HG03342 (cell line): ENCODE results near the gene COTL1.
"Not testable (repeated sequence)": the region's sequence is repeated elsewhere in the genome, so short reads cannot be mapped to it uniquely, and the experiment has no call there.

Experiments used
- ATAC-seq: cut with Tn5 transposase; IDR thresholded peaks from one replicate; pipeline ENCODE4 v1.9.1; 2021; ENCODE audit warnings: mild to moderate bottlenecking, moderate library complexity; ENCODE audit not compliant: unreplicated experiment

The COTL1 gene

DNA sequence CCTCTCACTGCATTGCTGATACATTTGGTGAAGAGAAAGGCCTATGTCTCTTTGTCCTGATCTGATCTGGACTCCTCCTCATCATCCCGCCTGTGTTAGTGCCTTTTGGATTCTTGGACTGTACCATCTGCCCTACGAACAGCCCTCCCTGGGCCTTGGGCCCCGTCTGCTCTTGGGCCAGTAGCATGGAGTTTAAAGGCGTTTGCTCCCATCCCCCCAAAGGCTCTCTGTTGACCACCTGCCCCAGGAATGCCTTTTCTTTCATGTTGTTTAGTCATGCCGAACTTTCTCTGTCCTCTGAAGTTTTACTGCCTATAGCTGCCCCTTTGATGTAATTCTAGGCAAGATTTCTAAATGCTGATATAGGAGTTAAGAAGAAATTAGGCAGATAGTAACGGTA is 82.5 kb downstream of the COTL1 start:
- ATAC-seq = no peak

DNA sequence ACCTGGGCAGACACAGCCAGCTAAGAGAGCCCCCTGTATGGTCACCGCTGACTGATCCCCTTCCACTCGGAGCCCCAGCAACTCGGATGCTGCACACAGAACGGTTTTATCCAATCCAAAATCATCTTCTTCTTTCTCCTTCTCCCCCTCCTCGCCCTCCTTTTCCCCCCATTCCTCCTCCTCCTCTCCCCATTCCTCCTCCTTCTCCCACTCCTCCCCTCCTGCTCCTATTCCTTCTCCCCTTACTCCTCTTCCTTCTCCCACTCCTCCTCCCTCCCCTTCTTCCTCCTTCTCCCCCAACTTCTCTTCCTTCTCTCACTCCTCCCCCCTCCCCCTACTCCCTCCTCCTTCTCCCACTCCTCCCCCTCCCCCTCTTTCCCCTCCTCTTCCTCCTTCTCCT is 83.1 kb downstream of the COTL1 start:
- ATAC-seq = no peak

DNA sequence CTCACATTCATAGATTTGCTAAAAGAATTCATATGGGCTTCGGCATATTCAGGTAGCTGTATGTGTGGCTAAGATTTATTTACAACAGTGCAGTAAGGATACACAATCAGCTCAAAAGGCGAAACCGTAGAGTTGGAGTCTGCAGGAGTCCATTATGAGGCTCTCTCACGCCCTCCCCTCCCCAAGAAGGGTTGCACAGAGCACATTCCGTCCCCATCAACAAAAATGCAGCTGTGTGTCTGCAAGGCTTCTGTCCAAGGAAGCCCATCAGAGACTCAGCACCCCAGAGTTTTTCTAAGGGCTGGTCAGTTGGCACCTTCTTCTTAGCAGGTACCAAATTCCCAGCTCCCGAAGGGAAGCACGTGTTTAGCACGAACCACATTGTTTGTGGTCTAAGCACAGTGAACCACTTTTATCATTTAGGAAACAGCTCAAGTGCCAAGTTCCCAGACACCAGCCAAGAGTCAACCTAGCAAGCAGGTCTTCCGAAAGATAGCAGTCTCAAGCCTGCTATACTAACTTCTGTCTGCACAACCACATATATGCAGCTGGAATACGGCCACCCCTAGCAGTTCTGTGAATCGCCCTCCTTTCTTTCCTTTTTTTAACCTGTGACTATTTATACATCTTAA is 84.9 kb downstream of the COTL1 start:
- no peak for ATAC-seq

DNA sequence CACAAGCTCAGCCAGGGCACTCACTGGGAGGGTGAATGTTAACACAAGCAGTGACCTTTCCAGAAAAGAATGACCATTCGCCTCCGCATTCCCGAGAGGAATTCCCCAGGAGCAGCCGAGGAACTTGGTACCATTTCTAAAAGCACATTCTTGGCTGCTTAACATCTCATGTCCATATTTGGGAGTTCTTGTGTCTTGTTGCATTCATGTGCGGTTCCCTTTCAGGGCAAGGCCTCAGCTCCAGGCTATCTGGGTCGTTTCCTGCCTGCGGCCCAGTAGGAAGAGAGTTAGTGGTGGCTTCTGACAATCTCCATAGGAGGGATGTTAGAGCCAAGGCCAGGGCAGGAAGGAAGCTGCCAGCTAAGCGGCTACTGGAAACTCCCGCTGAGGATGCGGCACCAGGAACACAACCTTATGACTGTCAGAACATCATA is 85.6 kb downstream of the COTL1 start:
- ATAC-seq = no peak

DNA sequence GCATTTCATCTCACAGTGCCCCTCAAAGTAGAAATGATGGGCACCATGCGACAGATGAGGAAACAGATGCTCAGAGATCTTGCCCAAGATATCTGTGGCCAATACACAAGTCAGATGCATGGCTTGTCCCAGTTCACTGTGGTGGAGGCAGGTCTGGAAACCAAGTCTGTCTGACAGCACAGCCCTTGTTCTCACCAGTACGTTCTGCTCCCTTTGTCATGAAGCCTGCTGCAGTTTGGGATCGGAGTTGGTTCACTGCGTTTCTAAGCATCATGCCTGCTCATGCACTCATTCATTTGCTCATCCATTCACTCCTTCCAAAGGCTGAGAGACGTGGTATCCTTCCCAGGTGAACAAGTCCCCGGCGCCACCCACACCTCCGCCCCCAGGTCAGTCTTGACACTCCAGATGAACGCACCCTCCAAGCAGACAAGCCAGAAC is 86.2 kb downstream of the COTL1 start:
- ATAC-seq = no peak

DNA sequence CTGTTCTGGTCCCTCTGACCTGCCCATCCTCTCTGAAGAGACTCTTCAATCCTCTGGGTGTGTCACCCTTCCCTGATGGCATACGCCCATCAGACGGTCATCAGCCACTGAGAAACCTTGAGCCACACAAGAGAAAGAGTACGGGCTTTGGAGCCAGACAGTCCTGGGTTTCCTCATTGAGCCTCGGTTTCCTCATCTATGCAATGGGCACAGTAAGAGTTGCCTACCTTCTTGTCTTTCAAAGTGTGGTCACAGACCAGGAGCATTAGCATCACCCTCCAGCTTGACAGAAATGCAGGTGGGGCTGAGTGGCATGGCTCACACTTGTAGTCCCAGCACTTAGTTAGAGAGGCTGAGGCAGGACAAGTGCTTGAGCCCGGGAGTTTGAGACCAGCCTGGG is 87.3 kb downstream of the COTL1 start:
- ATAC-seq = no peak

DNA sequence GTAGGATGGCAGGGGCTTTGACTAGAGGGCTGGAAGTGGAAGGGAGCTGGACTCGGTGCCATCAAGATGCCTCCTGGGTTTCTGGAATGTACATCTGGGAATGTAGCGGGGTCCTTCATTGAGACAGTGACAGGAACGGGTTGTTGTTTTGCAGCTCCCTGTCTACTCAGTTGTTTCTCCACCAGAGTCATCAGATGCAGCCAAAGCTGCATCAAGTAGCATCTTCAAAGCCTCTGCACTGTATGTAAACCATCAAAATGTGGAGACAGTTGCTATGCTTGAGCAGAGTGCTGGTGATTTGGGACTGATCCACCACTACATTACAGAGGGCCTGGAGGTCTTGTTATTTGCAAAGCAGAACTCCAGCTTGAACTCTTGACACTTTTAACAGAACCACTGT is 88.3 kb downstream of the COTL1 start:
- no peak for ATAC-seq

DNA sequence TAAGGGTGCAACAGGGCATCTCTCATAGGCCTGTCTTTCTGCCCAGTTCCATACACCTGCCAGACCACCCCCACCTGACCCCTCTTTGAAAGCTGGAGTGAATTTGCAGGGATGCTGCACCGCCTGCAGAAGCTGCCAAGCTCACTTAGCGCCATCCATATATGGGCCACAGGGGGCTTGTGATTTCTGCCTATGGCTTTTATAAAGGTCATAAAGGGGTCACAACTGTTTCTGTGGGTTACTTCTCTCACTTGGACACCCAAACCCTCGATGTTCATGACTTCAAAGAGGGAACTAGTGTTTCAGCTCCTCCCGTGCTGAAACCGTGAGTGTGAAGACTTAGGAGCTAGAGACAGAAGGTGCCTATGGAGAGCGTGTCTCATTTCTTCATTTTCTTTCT is 89.6 kb downstream of the COTL1 start:
- ATAC-seq = no peak

DNA sequence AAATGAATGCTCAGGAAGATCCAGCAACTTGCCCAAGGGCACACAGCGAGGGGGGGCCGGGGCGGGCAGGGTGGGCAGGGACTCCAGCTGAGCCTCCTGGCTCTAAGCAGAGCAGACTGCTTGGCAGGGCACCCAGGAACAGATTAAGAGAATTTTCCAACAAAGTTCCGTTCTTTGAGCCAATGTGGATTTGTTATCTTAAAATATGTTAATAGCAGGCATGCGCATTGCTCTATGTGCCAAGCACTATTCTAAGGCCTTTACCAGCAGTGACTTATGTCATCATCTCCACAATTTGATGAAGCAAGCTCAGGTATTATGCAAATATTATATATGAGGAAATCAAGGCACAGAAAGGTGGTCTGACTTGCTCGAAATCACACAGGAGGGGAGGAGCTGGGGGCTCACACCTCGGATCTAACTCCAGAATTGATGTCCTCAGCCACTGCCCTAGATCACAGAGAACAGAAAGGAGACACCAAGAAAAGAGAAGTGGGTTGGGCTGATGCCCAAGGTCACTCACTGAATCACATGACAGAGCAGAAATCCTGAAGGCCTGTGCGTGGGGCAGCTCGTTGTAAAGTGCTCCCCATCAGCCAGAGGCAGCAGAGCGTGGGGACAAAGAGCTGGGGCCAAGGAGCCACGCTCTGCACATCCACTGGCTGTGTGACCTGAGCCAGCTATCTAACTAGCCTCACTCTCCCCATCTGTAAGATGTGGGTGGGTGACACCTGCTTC is 90.2 kb downstream of the COTL1 start:
- no peak for ATAC-seq

DNA sequence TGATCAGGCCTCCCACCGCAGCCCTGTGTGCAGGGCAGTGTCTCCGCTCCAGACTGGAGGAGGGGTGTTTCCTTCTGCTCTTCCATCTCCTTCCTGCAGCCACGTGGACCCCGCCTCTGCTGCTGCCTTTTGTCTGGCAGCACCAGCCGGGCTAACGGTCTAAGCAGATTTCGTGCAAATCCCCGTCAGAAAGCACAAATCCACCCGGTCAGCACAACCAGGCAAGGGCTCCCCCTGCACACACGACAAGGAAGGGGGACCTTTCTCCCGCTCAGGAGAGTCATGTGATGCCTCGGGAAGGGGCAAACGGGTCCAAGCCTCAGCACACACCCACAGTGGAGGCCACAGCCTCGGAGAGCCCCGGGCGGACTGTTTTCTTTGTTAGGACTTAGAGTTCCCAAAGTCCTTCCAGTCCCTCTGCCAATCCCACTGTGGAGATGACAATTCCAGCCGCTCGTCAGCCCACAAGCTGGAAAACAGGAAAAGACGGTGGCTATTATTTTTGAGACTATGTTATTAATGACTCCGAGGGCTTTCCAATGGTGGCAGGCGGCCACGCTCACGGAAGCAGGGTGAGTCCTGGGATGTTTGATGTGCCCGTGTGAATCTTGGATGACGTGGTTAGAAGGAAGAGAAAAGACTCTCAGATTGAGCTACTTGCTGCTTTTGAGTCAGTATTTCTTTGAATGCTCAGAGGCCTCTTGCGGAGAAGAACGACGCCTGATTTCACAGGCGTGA is 90.9 kb downstream of the COTL1 start:
- no peak for ATAC-seq

DNA sequence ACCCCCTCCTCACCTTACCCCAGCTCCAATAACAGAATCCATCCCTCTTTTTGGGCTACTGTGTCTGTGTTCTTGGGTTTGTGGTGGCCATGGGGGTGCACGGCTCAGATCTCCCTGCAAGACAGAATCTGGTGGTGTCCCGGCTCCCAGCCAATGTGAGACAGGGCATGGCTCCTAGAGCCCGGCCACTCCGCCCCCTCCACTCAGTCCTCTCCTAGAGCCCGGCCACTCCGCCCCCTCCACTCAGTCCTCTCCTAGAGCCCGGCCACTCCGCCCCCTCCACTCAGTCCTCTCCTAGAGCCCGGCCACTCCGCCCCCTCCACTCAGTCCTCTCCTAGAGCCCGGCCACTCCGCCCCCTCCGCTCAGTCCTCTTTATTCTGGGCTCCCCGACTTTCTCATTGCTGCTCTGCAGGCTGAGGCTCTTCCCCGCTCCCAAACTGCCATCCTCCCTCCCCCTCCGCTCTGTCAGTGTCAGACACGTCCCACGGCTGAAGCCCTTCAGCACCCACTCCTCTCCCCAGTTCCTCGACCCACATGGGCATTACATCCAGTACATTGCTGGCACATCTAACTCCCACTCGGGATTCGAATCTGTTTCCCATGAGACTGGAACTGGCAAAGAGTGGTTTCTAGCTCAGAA is 92.8 kb downstream of the COTL1 start:
- not testable (repeated sequence) for ATAC-seq

DNA sequence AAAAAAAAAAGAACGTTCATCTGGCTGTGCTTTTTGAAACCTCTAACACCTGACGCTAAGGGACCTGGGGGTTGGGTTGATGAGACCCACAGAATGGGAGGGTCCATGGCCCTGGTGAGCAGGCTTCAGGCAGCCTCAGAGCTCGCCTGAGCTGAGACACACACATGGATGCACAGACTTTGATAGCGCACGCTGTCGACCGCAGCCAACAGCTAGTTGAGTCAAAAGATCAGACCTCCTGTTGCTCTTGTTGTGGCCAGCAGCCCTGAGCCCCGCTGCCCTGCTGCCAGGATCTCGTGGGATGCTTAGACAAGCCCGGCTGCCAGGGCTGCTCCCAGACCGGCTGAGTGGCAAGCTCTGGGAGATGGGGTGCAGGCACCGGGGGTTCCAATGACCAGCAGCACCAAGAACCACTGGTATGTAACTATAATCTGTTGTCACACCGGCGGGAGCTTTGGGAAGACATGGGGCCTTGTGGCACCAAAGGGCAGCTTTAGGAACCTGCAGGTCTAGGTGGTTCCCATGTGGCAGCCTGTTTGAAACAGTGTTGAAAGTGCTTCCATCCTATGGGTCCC is 93.4 kb downstream of the COTL1 start:
- ATAC-seq = no peak

DNA sequence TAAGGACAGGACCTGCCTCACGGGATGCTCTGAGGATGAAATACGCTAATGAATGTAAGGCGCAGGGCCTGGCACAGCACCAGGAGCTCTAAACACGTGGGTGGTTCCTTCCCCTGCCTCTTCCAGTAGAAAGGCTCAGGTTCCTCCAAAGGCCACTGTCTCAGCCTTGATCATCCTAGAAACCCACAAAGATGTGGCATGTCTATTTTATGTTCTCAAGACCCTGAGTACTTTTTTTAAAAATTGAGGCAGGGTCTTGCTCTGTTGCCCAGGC is 96.4 kb downstream of the COTL1 start:
- ATAC-seq = no peak

DNA sequence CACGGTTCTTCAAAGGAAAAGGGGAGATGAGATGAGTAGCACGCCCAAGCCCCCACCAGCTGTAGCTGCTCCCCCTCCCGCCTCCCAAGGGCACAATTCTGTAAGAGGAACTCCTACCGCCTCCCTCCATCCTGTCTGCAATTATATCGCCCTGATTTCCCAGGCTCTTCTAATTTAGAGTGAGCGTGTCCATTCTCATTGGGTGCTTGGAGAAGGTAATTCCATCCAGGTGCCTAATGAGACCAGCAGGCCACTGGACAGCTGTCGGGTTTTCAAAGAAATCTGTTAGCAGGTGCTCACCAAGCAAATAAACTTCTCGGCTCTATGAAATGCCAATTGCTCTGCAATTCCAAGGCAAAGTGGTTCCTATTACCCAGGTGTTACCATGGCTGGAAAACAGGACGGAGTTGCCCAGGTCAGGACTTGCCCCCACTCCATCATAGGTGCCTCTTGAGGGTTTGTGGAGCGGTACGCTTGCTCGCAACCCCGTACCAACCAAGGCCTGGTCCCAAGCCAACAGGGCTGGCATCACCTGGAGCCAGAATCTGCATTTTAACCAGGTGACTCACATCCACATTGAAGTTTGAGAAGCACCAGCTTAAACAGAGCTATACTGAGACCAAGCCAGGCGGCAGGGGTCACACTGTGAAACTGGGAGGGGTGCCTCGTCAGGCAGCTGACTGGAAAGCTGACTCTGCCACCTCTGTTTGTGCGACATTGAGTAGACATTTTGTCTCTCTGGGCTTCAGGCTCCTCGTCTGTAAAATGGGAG is 97.0 kb downstream of the COTL1 start:
- ATAC-seq = no peak

DNA sequence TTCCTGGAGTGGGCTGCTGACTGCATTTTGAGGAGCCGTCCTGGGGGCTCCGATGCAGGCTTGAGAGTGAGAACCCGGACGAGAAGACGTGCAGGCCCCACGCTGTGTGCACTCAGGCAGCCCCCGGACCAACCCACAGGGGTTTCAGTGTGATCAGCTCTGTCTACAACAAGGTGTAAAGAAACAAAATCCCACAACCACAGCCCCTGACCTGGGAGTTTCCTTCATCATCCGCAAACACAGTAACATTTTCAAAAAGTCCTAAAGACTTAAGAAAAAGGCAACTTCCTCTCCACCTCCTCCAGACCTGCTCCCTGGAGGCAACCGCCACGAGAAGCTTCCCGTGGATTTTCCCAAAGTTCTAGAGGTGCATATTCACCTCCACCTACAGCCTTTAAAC is 98.0 kb downstream of the COTL1 start:
- ATAC-seq = no peak

DNA sequence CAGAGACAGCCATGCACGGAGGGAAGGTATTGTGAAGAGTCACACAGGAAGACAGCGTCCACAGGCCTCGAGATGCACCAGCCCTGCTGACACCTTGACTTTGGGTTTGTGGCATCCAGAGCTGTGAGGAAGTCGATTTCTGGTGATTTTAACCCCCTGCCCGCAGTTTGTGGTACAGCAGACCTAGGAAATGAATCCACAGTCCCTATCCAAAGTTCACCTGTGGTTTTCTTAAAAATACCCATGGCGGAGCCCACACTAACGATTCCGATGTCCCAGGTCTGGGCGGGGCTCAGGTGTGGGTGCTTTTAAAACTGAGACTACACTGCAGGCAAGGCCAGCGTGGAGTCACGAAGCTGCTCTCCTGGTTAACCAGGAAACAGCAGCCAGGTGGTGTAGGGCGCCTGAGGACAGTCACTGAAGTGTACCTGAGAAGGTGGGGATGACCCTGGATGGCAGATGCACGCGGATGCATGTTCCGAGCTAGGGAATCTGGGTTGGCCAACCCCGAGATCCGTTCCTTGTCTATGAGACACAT is 99.0 kb downstream of the COTL1 start:
- ATAC-seq = no peak

DNA sequence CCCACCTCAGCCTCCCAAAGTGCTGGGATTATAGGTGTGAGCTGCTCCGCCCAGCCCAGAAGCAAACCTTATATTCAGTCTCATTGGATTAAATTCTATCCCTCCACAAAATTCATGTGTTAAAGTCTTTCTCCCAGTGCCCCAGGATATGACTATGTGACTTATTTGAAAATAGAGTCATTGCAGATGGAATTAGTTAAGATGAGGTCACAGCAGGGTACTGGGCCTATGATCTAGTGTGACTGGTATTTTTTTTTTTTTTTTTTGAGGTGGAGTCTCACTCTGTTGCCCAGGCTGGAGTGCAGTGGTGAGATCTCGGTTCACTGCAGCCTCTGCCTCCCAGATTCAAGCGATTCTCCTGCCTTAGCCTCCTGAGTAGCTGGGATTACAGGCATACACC is 99.7 kb downstream of the COTL1 start:
- ATAC-seq = not testable (repeated sequence)

DNA sequence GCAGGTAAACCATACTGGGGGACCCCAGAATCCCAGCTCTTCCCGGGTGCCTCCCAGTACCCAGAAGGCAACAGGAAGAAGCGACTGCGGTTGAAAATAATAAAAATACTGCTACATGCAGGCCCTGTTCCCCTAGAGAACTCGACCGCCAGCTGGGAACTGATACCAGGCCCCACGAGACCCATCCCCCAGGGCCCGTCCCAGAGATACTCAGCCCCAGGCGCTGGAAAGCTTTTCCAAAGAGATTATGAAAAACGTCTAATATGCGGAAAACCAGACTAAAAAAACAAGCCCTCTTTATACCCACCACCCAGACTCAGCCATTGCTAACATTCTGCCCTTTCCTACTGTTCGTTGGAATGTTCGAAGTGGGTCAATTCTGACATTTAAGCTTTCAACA is 100.5 kb downstream of the COTL1 start:
- ATAC-seq = no peak
